Inflammatory macrophage treated with lipopolysaccharide for 1 hour (primary cell): ENCODE measurements around the gene SEMA5A.

Experiments used
- DNase-seq, 2 donors: peaks; one replicate each; pipeline ENCODE4 v3.0.0-alpha.2; 2020 to 2022

SEMA5A gene

DNA sequence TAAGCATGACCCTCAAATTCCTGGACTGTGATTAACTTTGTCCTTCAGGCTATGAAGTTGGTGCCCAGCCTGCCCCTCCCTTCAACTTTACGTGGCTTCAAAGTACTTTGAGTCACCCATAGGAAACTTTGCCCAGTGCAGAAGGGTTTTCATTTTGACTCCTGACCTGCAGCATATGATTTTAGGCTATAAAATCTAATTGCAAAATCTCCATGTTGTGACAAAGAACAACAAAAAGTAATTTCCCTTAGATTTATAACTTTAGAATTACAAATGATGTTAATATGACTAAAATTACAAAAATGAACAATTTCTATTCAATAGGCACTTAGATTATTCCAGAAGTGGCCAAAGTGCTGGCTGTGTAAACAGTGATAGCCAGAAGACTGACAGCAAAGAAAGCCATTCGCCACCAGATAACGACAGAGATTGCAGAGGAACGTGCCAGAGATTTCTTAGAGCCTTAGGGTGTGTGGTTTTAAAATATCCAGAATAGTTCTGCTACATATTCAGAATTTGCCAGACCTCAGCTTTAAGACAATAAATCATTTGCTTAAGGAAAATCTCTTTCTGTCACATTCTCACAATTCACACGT lies 197.4 kb downstream of the SEMA5A start:
- DNase-seq: no peak

DNA sequence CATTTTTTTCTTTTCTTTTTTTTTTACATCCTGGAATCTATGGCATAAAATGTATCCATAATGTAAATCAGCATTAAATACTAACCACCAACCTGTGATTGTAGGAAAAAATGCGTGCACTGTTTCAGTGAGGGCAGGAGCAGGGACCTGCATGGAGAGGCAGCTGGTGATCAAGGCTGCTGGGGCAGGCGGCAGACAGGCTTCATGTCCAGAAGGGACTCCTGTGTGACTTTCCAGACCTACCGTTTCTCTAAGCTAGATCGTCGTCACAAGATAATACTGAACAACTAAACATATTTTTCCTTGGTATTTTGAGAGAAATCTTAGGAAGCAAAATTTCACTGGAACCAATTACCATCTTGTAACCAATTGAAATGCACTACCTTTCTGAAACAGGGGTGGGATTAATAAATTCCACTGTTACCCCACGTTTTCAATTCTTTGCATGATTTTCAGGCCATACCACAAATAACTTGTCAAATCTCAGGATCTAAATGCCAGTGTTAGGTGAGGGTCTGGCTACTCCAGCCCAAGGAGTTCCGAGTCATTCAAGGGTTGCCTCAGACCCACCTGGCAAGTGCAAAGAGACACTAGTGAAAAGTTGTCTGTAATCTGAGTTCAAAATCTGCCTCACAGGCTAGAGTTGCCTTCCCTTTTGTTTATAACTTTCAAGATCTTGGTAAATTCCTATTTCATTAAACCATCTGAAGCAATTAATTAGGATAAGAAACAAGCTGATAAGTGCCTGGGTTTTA lies 198.2 kb downstream of the SEMA5A start:
- DNase-seq: no peak

GRCh38 chr5:9347032-9347431 lies 198.8 kb downstream of the SEMA5A start:
- no peak for DNase-seq

DNA sequence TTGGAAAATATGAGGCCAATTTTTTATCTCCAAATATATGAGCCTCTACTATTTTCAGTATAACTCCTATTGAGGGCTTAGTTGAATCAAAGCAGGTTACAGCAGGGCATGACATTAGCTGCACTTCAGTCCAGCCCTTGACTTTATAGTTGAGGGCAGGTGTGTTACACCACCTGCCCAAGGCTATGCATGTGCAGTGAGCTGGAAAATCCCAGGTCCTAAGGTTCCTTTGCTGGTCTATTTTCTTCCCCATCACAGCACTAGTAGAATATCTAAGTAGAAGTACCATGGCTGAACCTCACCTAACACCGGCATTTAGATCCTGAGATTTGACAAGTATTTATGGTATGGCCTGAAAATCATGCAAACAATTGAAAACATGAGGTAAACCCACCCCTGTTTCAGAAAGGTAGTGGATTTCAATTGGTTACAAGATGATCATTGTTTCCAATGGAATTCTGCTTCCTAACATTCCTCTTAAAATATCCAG lies 201.1 kb downstream of the SEMA5A start:
- no peak for DNase-seq

DNA sequence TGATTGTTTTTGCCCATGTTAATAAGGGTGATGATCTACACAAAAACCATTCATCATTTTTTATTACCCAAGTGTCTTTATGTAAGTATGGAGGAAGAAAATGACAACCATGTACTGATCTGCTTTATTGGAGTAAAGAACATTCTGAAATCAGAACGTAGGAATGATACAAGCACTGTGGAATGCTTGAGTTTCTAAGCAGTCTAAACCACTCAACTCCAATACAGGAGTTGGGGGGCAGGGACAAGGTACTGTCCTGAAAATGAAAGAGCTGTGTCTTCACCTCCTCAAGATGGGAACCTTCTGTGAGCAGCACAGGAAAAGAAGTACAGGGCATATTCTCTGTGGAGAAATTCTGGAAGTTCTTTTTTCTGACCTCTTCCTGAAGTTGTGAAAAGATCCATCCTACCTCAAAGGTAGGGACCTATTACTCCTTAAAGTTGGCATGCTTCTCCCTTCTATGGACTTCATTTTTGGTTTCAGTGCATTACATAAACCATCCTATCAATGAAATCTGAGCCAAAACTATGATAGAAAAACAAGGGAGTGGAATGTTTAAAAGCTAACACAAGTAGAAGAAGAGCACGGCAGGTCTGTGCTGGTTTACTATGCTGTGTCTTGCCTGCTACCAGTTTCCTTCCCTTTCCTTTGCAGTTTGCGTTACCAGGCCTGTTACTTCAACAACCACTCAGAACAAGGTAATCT lies 202.6 kb downstream of the SEMA5A start:
- no peak for DNase-seq

GRCh38 chr5:9342161-9342787 lies 203.6 kb downstream of the SEMA5A start:
- DNase-seq: no peak

GRCh38 chr5:9340085-9340484 lies 205.8 kb downstream of the SEMA5A start:
- no peak for DNase-seq

DNA sequence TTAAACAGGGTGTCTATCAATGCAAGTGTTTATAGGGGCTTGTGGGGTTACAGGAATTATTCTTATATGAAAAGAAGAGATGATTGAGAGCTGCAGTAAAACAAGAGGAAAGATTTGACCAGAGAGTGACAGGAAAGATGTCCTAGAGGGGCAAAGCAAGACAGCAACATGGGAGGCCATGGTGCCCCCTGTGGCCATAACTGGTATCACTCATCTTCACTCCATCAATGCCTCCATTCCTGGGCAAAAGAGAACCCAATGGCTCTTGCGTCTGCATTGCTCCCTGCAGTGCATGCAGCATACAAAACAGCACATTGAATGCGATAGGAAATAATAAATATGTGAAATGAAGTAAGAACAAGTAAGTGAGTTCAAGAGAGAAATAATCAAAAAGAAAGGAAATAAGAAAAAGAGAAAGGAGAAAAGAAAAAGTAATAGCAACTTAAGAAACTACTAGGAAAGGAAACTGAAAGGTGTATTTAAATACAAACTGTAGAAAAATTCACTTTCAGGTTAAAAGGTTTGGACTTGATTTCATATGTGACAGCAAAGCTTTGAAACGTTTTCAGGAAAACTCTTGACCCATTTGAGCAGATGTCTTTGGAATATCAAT lies 206.6 kb downstream of the SEMA5A start:
- DNase-seq: no peak

DNA sequence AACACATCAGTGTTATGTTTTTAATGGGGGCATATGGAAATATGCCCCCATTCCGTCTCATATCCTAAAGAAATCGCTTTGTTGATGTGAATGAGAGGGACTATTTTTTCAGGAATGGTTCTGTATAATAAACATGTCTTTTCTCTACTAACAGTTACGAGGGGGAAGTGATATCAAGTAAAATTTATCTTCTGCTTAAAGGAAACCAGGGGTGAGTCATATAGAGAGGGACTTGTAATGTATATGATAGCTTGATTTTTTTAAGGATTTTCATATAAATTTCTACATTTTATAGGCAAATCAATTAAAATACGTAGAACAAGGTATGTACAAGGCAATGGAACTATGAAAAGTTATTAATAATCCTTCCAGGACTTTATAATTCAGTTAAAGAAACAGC lies 207.1 kb downstream of the SEMA5A start:
- no peak for DNase-seq

GRCh38 chr5:9337928-9338595 lies 207.8 kb downstream of the SEMA5A start:
- DNase-seq: no peak

- DNase-seq: no peak
These were observed 209.9 kb downstream of the SEMA5A start for GRCh38 chr5:9335754-9336495.

DNA sequence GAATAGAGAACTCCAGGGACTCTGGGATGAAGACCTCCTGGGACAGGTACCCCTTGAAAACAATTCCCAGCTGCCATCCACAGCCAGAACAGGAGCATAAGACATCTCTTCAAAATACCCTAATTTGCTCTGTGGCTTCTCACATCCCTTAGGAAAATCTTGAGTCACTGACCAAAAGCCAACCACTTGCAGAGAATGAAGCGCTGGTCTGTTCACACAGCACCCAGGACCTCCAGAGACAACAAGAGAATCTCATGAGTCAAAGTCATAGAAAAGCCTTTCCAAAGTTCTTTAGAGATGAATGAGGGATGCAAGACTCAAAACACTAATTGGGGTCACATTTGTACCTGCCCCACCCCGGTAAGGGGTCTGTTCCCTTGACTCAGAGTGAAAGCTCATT lies 210.6 kb downstream of the SEMA5A start:
- no peak for DNase-seq

DNA sequence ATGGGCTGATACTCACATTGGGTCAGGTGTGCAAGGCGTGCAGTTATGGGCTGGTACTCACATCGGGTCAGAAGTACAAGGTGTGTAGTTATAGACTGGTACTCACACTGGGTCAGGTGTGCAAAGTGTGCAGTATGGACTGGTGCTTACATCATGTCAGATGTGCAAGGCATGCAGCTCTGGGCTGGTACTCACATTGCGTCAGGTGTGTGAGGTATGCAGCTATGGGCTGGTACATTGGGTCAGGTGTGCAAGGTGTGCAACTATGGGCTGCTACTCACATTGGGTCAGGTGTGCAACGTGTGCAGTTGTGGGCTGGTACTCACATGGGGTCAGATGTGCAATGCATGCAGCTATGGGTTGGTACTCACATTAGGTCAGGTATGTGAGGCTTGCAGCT lies 213.8 kb downstream of the SEMA5A start:
- no peak for DNase-seq

- no peak for DNase-seq
These were observed 214.5 kb downstream of the SEMA5A start for GRCh38 chr5:9331372-9331771.

DNA sequence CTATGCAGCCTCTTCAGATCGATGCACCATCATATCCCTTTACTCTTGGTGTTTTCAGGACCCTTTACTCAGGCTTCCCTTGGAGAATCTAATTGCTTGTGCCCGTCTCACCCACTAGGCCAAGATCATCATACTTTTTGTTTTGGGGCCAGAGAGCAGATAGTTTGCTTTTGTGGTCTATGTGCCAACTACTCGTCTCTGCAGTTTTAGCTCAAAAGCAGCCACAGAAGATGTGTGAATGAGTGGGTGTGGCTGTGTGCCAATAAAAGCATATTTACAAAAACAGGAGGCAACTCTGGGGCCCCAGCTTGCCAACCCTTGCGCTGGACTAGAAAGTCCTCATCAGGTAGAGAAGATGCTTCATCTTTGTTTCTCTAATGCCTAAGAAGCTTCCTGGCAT lies 216.8 kb downstream of the SEMA5A start:
- DNase-seq: no peak

- DNase-seq: no peak
These were observed 220.3 kb downstream of the SEMA5A start for GRCh38 chr5:9325549-9325948.

- DNase-seq: no peak
These were observed 221.4 kb downstream of the SEMA5A start for GRCh38 chr5:9324348-9325077.

DNA sequence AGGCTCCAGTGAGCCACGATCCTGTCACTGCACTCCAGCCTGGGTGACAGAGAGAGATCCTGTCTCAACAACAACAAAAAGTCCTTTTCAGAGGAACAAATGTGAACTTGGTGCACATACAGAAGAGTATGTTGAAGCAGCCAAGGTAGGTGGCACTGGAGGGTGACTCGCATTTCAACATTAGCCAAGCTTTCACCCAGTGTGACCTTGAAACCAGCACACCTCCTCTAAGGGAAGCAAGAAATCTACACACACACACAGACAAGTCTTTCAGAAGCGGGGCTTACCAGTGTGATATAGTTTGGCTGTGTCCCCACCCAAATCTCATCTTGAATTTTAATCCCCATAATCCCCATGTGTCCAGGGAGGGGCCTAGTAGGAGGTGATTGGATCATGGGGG lies 225.2 kb downstream of the SEMA5A start:
- no peak for DNase-seq

GRCh38 chr5:9318031-9318430 lies 227.8 kb downstream of the SEMA5A start:
- DNase-seq: no peak

DNA sequence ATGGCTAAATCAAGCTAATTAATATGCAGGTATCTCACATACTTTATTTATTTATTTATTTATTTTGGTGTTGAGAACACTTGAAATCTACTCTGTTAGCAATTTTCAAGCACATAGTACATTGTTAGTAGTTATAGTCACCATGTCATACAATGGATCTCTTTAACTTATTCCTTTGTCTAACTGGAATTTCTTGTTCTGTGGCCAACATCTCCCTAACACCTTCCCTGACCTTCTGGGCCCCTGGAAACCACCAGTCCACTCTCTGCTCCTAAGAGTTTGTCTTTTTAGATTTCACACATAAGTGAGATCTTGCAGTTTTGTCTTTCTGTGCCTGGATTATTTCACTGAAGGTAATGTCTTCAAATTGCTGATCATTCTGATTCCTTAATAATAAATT lies 229.1 kb downstream of the SEMA5A start:
- no peak for DNase-seq

DNA sequence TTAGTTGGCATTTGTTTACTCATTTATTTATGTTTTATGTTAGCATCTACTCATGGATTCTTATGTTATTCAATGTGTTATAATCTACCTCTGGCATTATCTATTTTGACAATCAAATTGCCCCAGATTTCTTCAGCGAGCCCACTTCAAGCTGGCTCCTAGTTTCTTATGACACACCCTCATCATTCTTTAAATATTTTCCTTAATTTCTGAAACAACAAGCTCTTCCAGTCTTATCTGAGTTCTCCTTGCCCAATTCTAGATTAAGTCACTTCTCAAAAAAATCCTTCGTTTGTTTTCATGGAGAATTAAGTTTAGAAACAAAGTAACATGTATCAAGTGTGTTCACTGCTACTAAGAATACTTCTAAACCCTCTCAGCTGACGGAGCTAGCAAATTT lies 229.8 kb downstream of the SEMA5A start:
- no peak for DNase-seq
